ENCODE results near the gene DNAJA3.

The DNAJA3 gene

DNA sequence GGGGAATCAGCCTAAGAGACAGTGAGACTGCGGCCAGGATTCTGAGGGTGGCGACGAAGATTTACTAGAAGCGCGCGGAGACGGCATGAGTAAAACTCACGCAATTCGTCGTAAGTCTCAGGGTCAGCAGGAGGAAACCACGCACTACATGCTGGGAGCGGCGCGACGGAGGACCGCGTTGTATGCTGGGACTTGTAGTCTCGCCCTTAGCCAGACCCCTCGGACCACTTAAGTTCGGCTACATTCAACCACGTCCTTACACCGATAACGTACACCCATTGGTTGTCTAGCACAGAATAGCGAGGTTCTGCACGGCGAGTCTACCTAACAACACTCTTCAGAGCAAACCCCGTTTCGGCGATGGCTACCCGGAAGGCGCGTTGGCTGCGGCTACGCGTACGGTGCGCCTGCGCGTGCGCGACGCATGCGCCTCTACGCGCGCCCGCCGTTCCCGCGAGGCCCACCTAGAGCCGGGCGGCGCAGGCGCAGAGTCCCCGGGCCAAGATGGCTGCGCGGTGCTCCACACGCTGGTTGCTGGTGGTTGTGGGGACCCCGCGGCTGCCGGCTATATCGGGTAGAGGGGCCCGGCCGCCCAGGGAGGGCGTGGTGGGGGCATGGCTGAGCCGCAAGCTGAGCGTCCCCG, at the start of gene DNAJA3:
Gene DNAJA3 (plus strand): TSS at position 491 of the 643 bp plus-strand sequence. CDS start 14 bp downstream, at position 505.
- Histone ChIP-seq H3K27ac (peak within 1 kb of the TSS; percentile 88 to 99 (median 96)), H3K4me1 (peaks cover 21 to 35% (median 24%) of the 10 kb centered on the region in 10 experiments), H4K20me1 (peaks cover 0 to 34% (median 12%) of the 10 kb centered on the region in 11 experiments; a peak in 8 of 22 replicates), H3K27me3 (no peaks in the 10 kb centered on the region), H3K9me3 (replicated peaks in 1 of 11) (no peaks in the 10 kb centered on the region), H3K9ac (peak within 1 kb of the TSS; percentile 87 to 97 (median 94)), H3K4me2 (peak within 1 kb of the TSS; percentile 86 to 96 (median 92)), H3K36me3 (peaks cover 0 to 37% (median 24%) of the 10 kb centered on the region in 11 experiments; a peak in 16 of 22 replicates), H3K4me3 (peak within 1 kb of the TSS; percentile 79 to 95 (median 82))
- no peak for TF ChIP-seq Cebpa-rat (IDR thresholded peaks at IDR 0.05)

DNA sequence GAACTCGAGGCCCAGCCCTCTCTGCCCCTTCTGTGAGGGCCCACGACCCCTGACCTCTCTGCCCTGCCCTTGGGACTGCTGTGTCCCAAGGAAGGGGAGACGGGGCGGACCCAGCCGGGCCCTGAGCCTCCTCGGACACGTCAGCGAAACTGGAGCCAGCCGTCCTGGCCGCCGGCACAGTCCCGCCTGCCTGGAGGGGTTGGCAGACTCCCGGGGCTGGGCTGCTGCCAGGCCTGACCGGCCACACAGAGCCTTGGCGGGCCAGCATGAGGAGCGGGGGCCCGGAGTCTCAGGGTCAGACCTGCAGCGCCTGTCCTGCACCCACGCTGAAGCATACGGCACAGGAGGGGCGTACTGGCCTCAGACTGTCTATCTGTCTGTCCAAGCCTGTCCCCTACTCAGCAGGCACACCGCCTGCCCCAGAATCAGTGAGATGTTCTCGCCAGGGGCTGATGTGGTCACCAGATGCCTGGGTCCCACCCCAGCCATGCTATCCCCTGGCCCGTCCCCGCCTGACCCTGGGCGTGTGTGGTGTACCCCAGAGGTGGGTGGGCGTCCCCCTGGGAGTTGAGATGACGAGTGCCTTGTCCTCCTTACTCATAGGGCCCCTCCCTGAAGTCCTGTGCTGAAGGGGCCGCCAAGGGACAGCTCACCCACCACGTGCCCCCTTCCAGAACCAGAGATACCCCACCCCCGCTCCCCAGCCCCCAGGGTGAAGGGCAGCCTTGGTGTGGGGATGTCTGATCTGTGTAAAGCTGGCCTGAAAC, 49.4 kb upstream of the DNAJA3 start:
- no peaks in the 10 kb centered on the region for H3K9me3 ChIP-seq (replicated peaks in 1 of 11)
- peak overlapping the region in 4 of 11 experiments; percentile 16 to 46 (median 34); a peak in 6 of 22 replicates for H3K27ac ChIP-seq
- peaks cover 86 to 99% (median 97%) of the 10 kb centered on the region in 11 experiments for H4K20me1 ChIP-seq
- H3K4me2 ChIP-seq = peak overlapping the region in 10 of 11 experiments; percentile 32 to 100 (median 59); a peak in 19 of 22 replicates
- TF ChIP-seq Cebpa-rat (IDR thresholded peaks at IDR 0.05) = no peak
- H3K4me1 ChIP-seq = peaks cover 69 to 94% (median 84%) of the 10 kb centered on the region in 10 experiments
- peaks cover 6 to 52% (median 20%) of the 10 kb centered on the region in 11 experiments; a peak in 18 of 22 replicates for H3K36me3 ChIP-seq
- H3K4me3 ChIP-seq = no peak overlapping the region
- peak overlapping the region in 6 of 11 experiments; percentile 5 to 41 (median 28); a peak in 7 of 22 replicates for H3K9ac ChIP-seq
- no peaks in the 10 kb centered on the region for H3K27me3 ChIP-seq

DNA sequence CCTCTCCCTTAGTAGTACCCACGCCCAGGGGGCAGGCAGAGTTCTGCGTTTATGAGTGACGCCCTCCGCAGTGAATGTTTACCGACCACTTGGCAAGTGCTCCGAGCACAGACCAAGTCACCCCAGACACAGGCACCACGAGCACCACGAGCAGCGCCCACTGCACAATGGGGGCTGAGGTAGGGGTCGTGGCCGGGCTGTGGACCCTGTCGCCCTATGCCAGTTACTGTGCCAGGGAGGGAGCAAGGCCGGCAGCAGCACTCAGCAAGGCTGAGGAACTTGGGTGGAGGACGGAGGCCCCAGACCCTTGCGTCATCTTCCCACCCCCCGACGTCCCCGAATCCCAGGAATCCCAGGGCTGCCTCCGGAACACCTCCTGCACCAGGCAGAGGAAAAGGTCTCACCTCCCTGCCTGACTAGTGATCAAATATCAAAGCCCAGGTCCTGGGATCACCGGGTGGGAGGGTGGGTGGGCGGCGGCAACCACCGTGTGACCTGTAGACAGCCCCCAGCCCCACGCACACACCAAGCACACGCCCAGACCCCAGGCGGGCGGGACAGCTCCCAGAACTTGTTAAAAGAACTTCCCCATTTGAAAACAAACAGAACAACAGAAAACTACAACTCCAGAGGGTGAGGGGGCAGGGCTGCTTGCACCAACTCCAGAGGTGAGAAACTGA, 48.6 kb upstream of the DNAJA3 start:
- Histone ChIP-seq H3K27me3 (no peaks in the 10 kb centered on the region), H3K36me3 (peaks cover 12 to 59% (median 27%) of the 10 kb centered on the region in 11 experiments; a peak in 18 of 22 replicates), H3K4me3 (no peak overlapping the region), H3K9ac (peak overlapping the region in 8 of 11 experiments; percentile 4 to 53 (median 42); a peak in 8 of 22 replicates), H3K27ac (peak overlapping the region in 4 of 11 experiments; percentile 26 to 59 (median 52); a peak in 9 of 22 replicates), H4K20me1 (peaks cover 83 to 99% (median 97%) of the 10 kb centered on the region in 11 experiments), H3K9me3 (replicated peaks in 1 of 11) (no peaks in the 10 kb centered on the region), H3K4me2 (peak overlapping the region in 8 of 11 experiments; percentile 16 to 66 (median 57); a peak in 9 of 22 replicates), H3K4me1 (peaks cover 65 to 86% (median 77%) of the 10 kb centered on the region in 10 experiments)
- TF ChIP-seq Cebpa-rat (IDR thresholded peaks at IDR 0.05) = no peak

DNA sequence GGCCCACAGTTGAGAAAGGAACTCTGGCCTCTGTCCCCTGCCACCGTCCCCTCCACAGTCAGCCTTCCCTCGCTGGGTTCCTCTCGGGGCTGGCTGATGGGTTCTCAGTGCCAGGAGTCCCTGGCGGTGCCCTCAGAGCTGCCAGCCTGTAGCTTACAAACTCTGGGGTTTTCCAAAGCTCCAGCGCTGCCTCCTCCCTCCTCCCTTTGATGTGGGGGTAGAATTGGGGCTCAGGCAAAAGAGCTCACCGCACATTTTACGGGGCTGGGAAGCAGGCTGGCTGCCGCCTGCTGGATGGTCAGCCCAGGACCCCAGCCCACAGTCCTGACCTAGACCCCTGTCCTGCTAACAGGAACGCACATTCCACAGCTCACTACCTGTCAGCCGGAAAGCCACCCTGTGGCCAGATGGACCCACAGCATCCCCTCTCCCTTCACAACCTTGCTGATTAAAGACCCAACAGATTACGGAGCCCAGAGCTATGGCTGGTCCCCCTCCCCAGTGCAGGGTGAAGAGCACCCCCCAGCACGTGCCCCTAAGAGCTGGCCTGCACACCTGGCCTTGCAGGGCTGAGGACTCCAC, 48.0 kb upstream of the DNAJA3 start:
- TF ChIP-seq Cebpa-rat (IDR thresholded peaks at IDR 0.05) = no peak
- Histone ChIP-seq H3K4me2 (peak overlapping the region in 9 of 11 experiments; percentile 5 to 63 (median 19); a peak in 12 of 22 replicates), H3K9me3 (replicated peaks in 1 of 11) (no peaks in the 10 kb centered on the region), H3K9ac (peak overlapping the region in 9 of 11 experiments; percentile 4 to 53 (median 39); a peak in 10 of 22 replicates), H3K4me1 (peaks cover 60 to 81% (median 72%) of the 10 kb centered on the region in 10 experiments), H3K27ac (peak overlapping the region in 5 of 11 experiments; percentile 19 to 59 (median 49); a peak in 8 of 22 replicates), H3K36me3 (peaks cover 15 to 65% (median 33%) of the 10 kb centered on the region in 11 experiments; a peak in 20 of 22 replicates), H3K27me3 (no peaks in the 10 kb centered on the region), H3K4me3 (no peak overlapping the region), H4K20me1 (peaks cover 77 to 99% (median 97%) of the 10 kb centered on the region in 11 experiments)

DNA sequence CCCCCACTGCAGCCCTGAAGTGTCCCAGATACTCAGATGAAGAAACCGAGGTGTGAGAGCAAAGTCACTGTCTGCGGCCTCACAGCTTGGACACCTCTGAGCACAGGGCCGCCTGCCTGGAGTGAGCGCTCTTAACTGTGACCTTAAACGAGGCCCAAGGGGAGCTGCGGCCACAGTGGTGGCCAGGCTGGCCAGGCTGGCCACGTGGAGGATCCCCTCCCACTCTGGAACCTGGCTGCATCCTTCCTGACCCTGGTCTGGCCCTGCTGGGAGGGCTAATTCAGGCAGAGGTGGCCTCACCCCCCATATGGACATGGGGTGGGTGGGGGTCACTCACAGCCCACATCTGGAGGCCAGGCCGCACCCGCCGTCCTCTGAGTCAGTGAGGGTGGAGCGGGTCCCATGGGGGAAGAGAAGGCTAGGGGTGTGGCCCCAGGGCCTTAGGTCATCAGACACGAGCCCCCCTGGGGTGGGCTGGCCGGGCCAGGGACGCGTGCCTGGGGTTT, 47.5 kb upstream of the DNAJA3 start:
- peak overlapping the region in 6 of 11 experiments; percentile 16 to 63 (median 57); a peak in 12 of 22 replicates for H3K4me2 ChIP-seq
- H3K27ac ChIP-seq = peak overlapping the region in 4 of 11 experiments; percentile 19 to 59 (median 40); a peak in 5 of 22 replicates
- H4K20me1 ChIP-seq = peaks cover 75 to 99% (median 97%) of the 10 kb centered on the region in 11 experiments
- H3K9ac ChIP-seq = peak overlapping the region in 7 of 11 experiments; percentile 9 to 53 (median 39); a peak in 11 of 22 replicates
- H3K27me3 ChIP-seq = no peaks in the 10 kb centered on the region
- peaks cover 15 to 71% (median 39%) of the 10 kb centered on the region in 11 experiments; a peak in 20 of 22 replicates for H3K36me3 ChIP-seq
- peaks cover 60 to 81% (median 70%) of the 10 kb centered on the region in 10 experiments for H3K4me1 ChIP-seq
- no peaks in the 10 kb centered on the region for H3K9me3 ChIP-seq (replicated peaks in 1 of 11)
- no peak overlapping the region for H3K4me3 ChIP-seq
- no peak for TF ChIP-seq Cebpa-rat (IDR thresholded peaks at IDR 0.05)

DNA sequence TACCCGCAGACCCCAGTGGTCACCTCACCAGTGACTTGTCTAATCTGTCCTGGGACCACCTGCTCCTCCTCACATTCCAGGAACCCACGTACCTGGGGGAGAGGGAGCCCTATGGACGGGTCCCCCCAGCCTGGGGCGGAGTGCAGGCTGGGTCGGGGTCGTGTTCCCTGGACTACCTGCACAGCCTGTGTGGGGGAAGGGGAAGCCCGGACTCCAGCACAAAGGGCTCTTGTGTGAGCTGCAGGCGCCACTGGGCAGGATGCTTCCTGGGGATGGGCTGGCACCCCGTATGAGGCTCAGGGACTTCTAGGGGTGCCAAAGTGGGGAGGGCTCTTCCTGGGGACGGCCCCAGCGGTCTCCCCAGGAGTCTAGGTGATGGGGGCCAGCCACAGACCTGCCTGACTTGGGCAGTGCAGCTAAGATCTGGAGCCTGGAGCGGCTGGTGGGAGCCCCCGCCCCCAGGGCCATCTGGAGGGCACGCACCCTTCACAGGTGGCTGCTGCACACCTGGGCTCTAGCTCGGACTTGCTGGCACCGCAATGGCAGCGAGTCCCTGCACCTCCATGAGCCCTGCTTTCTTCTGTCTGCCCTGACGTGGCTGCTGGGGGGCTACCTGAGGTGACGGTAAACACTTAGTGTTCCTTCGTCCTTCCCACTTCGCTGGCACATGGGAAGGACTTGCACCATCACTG, 46.5 kb upstream of the DNAJA3 start:
- Histone ChIP-seq H3K27me3 (no peaks in the 10 kb centered on the region), H3K36me3 (peaks cover 15 to 80% (median 45%) of the 10 kb centered on the region in 11 experiments; a peak in 21 of 22 replicates), H3K27ac (no peak overlapping the region), H4K20me1 (peaks cover 77 to 99% (median 97%) of the 10 kb centered on the region in 11 experiments), H3K9ac (peak overlapping the region in 5 of 11 experiments; percentile 9 to 33 (median 17); a peak in 5 of 22 replicates), H3K4me1 (peaks cover 59 to 82% (median 69%) of the 10 kb centered on the region in 10 experiments), H3K4me2 (peak overlapping the region in 4 of 11 experiments; percentile 16 to 63 (median 58); a peak in 6 of 22 replicates), H3K9me3 (replicated peaks in 1 of 11) (no peaks in the 10 kb centered on the region), H3K4me3 (no peak overlapping the region)
- TF ChIP-seq Cebpa-rat (IDR thresholded peaks at IDR 0.05) = no peak

All from BLaER1 treated with 17β-estradiol and CSF1 and Interleukin-3, amounts not matched to agents 10 nM and 100 nM (cell line).